ENCODE measurements around the gene SLC6A18.

SLC6A18 gene

GRCh38 chr5:1220351-1220750, 4.8 kb upstream of the SLC6A18 start:
- no peaks in the 10 kb centered on the region for H3K27me3 ChIP-seq
- no peak overlapping the region for H3K9ac ChIP-seq
- H3K4me3 ChIP-seq, result no peak overlapping the region
- no peaks in the 10 kb centered on the region for H3K36me3 ChIP-seq
- H4K20me1 ChIP-seq, result no peaks in the 10 kb centered on the region
- TF ChIP-seq Cebpa-rat (IDR thresholded peaks at IDR 0.05), result no peak
- peaks cover 11% of the 10 kb centered on the region for H3K9me3 ChIP-seq
- H3K4me2 ChIP-seq, result no peak overlapping the region
- H3K27ac ChIP-seq, result no peak overlapping the region
- H3K4me1 ChIP-seq, result peaks cover 3% of the 10 kb centered on the region

- Histone ChIP-seq H3K4me3 (no peak overlapping the region), H3K27me3 (no peaks in the 10 kb centered on the region), H3K9ac (no peak overlapping the region), H3K4me1 (peaks cover 4% of the 10 kb centered on the region; the same call in 1 of the 2 replicates), H3K27ac (no peak overlapping the region), H3K9me3 (peaks cover 6% of the 10 kb centered on the region), H4K20me1 (no peaks in the 10 kb centered on the region), H3K4me2 (no peak overlapping the region), H3K36me3 (no peaks in the 10 kb centered on the region)
- no peak for TF ChIP-seq Cebpa-rat (IDR thresholded peaks at IDR 0.05)
These were observed 4.3 kb upstream of the SLC6A18 start for GRCh38 chr5:1220831-1221230.

GRCh38 chr5:1221721-1222120, 3.5 kb upstream of the SLC6A18 start:
- no peaks in the 10 kb centered on the region for H3K27me3 ChIP-seq
- TF ChIP-seq Cebpa-rat (IDR thresholded peaks at IDR 0.05), result no peak
- peaks cover 10% of the 10 kb centered on the region; the same call in 1 of the 2 replicates for H3K4me1 ChIP-seq
- H3K36me3 ChIP-seq, result no peaks in the 10 kb centered on the region
- H3K4me2 ChIP-seq, result no peak overlapping the region
- no peak overlapping the region for H3K27ac ChIP-seq
- H4K20me1 ChIP-seq, result no peaks in the 10 kb centered on the region
- H3K9me3 ChIP-seq, result no peaks in the 10 kb centered on the region
- no peak overlapping the region for H3K4me3 ChIP-seq
- H3K9ac ChIP-seq, result no peak overlapping the region

- H3K9ac ChIP-seq, result no peak overlapping the region
- no peak for TF ChIP-seq Cebpa-rat (IDR thresholded peaks at IDR 0.05)
- H3K4me2 ChIP-seq, result no peak overlapping the region
- H3K9me3 ChIP-seq, result no peaks in the 10 kb centered on the region
- no peaks in the 10 kb centered on the region for H4K20me1 ChIP-seq
- no peaks in the 10 kb centered on the region for H3K36me3 ChIP-seq
- no peaks in the 10 kb centered on the region for H3K27me3 ChIP-seq
- no peak overlapping the region for H3K4me3 ChIP-seq
- H3K4me1 ChIP-seq, result peaks cover 10% of the 10 kb centered on the region; the same call in 1 of the 2 replicates
- H3K27ac ChIP-seq, result no peak overlapping the region
These were observed 3.0 kb upstream of the SLC6A18 start for GRCh38 chr5:1222147-1222546.

- Histone ChIP-seq H3K4me3 (no peak overlapping the region), H3K36me3 (no peaks in the 10 kb centered on the region), H3K9ac (no peak overlapping the region), H4K20me1 (no peaks in the 10 kb centered on the region), H3K9me3 (no peaks in the 10 kb centered on the region), H3K27ac (no peak overlapping the region), H3K4me2 (no peak overlapping the region), H3K4me1 (peaks cover 10% of the 10 kb centered on the region; the same call in 1 of the 2 replicates), H3K27me3 (no peaks in the 10 kb centered on the region)
- TF ChIP-seq Cebpa-rat (IDR thresholded peaks at IDR 0.05), result no peak
These were observed 2.4 kb upstream of the SLC6A18 start for GRCh38 chr5:1222621-1223277.

GRCh38 chr5:1223278-1223670, 1.9 kb upstream of the SLC6A18 start:
- no peak for TF ChIP-seq Cebpa-rat (IDR thresholded peaks at IDR 0.05)
- Histone ChIP-seq H3K4me1 (peaks cover 10% of the 10 kb centered on the region; the same call in 1 of the 2 replicates), H3K27me3 (no peaks in the 10 kb centered on the region)

GRCh38 chr5:1224631-1225030, 550 bp upstream of the SLC6A18 start:
- H3K9me3 ChIP-seq, result no peaks in the 10 kb centered on the region
- no peaks in the 10 kb centered on the region for H4K20me1 ChIP-seq
- H3K27ac ChIP-seq, result no peak overlapping the region
- no peaks in the 10 kb centered on the region for H3K27me3 ChIP-seq
- peaks cover 10% of the 10 kb centered on the region; the same call in 1 of the 2 replicates for H3K4me1 ChIP-seq
- no peak overlapping the region for H3K4me3 ChIP-seq
- no peaks in the 10 kb centered on the region for H3K36me3 ChIP-seq
- H3K4me2 ChIP-seq, result no peak overlapping the region
- no peak for TF ChIP-seq Cebpa-rat (IDR thresholded peaks at IDR 0.05)
- H3K9ac ChIP-seq, result no peak overlapping the region

More at GRCh38 chr5:1223278-1223670, 1.9 kb upstream of the SLC6A18 start:
- H3K9ac ChIP-seq, result no peak overlapping the region
- no peaks in the 10 kb centered on the region for H3K9me3 ChIP-seq
- H3K36me3 ChIP-seq, result no peaks in the 10 kb centered on the region
- H3K4me3 ChIP-seq, result no peak overlapping the region
- H4K20me1 ChIP-seq, result no peaks in the 10 kb centered on the region
- H3K27ac ChIP-seq, result no peak overlapping the region
- no peak overlapping the region for H3K4me2 ChIP-seq

GRCh38 chr5:1226231-1226630, 1.1 kb downstream of the SLC6A18 start:
- Histone ChIP-seq H3K9ac (no peak overlapping the region), H3K4me2 (no peak overlapping the region), H3K9me3 (no peaks in the 10 kb centered on the region), H4K20me1 (peaks cover 14% of the 10 kb centered on the region; the same call in 1 of the 2 replicates), H3K27me3 (no peaks in the 10 kb centered on the region), H3K4me1 (peaks cover 26% of the 10 kb centered on the region), H3K27ac (no peak overlapping the region), H3K36me3 (no peaks in the 10 kb centered on the region), H3K4me3 (no peak overlapping the region)
- no peak for TF ChIP-seq Cebpa-rat (IDR thresholded peaks at IDR 0.05)

GRCh38 chr5:1226839-1227581, 1.8 kb downstream of the SLC6A18 start:
- no peaks in the 10 kb centered on the region for H3K9me3 ChIP-seq
- H3K9ac ChIP-seq, result no peak overlapping the region
- TF ChIP-seq Cebpa-rat (IDR thresholded peaks at IDR 0.05), result no peak
- H3K4me2 ChIP-seq, result no peak overlapping the region
- H3K27me3 ChIP-seq, result no peaks in the 10 kb centered on the region
- H3K36me3 ChIP-seq, result no peaks in the 10 kb centered on the region
- H3K27ac ChIP-seq, result no peak overlapping the region
- no peak overlapping the region for H3K4me3 ChIP-seq
- H4K20me1 ChIP-seq, result peaks cover 21% of the 10 kb centered on the region; the same call in 1 of the 2 replicates
- peaks cover 34% of the 10 kb centered on the region for H3K4me1 ChIP-seq

GRCh38 chr5:1227667-1228066, 2.5 kb downstream of the SLC6A18 start:
- no peaks in the 10 kb centered on the region for H3K27me3 ChIP-seq
- H3K9me3 ChIP-seq, result no peaks in the 10 kb centered on the region
- TF ChIP-seq Cebpa-rat (IDR thresholded peaks at IDR 0.05), result no peak
- H3K4me1 ChIP-seq, result peaks cover 40% of the 10 kb centered on the region
- no peak overlapping the region for H3K4me2 ChIP-seq
- H3K4me3 ChIP-seq, result no peak overlapping the region
- H3K9ac ChIP-seq, result no peak overlapping the region
- no peaks in the 10 kb centered on the region for H3K36me3 ChIP-seq
- peaks cover 21% of the 10 kb centered on the region; the same call in 1 of the 2 replicates for H4K20me1 ChIP-seq
- H3K27ac ChIP-seq, result no peak overlapping the region

Data from BLaER1 (cell line).